HepG2 (cell line): ENCODE data around the gene SDR42E2. TPM values are rescaled to one million over a fixed set of nuclear protein-coding genes. Genes with fewer than 3 reads are reported as not detected.

ENCODE experiments used
- BATF2 ChIP-seq: sonication (generic); formaldehyde crosslinking; IDR thresholded peaks from 2 replicates; pipeline ENCODE4 v1.8.0; 2022; ENCODE audit warnings: mild to moderate bottlenecking, missing genetic modification reagents, moderate library complexity
- BCL6 ChIP-seq: IDR thresholded peaks from 2 replicates; pipeline ENCODE4 v1.6.1; 2016; ENCODE audit warnings: missing genetic modification reagents, missing compliant biosample characterization
- CENPBD1 ChIP-seq: sonication (generic); formaldehyde crosslinking; IDR thresholded peaks from 2 replicates; pipeline ENCODE4 v1.8.0; 2022; ENCODE audit warnings: missing genetic modification reagents, low read depth, mild to moderate bottlenecking, borderline replicate concordance
- FOXC1 ChIP-seq: sonication (generic); formaldehyde crosslinking; IDR thresholded peaks from 2 replicates; pipeline ENCODE4 v1.8.0; 2022; ENCODE audit warnings: mild to moderate bottlenecking, missing genetic modification reagents, borderline replicate concordance
- FOXO1 ChIP-seq: sonication (generic); formaldehyde crosslinking; IDR thresholded peaks from 2 replicates; pipeline ENCODE4 v1.4.0; 2020; ENCODE audit warnings: missing genetic modification reagents
- GTF2F1 ChIP-seq: fragments of 150-350 bp; IDR thresholded peaks from 2 replicates; pipeline ENCODE4 v1.6.1; 2014; ENCODE audit warnings: low read length
- KIAA2018 ChIP-seq: sonication (generic); formaldehyde crosslinking; IDR thresholded peaks from 2 replicates; pipeline ENCODE4 v1.5.0; 2020; ENCODE audit warnings: mild to moderate bottlenecking, missing genetic modification reagents, borderline replicate concordance
- KLF16 ChIP-seq, 2 experiments: sonication (generic) in 1 of 2; formaldehyde crosslinking in 1 of 2; IDR thresholded peaks; 2 replicates each; pipeline versions ENCODE4 v1.6.1 to v1.8.0; 2016 to 2023; ENCODE audit warnings: missing genetic modification reagents in 2 of 2, missing compliant biosample characterization in 1 of 2
- MLX ChIP-seq: IDR thresholded peaks from 2 replicates; pipeline ENCODE4 v1.6.1; 2016
- POLR2G ChIP-seq: fragments of 200-400 bp; formaldehyde crosslinking; IDR thresholded peaks from 2 replicates; pipeline ENCODE4 v1.6.1; 2018; ENCODE audit warnings: mild to moderate bottlenecking, low read depth, low read length, moderate library complexity
- SIX4 ChIP-seq: sonication (generic); formaldehyde crosslinking; IDR thresholded peaks from 2 replicates; pipeline ENCODE4 v1.4.0; 2020; ENCODE audit warnings: missing genetic modification reagents
- TEF ChIP-seq: sonication (generic); formaldehyde crosslinking; IDR thresholded peaks from 2 replicates; pipeline ENCODE4 v1.5.0; 2020; ENCODE audit warnings: missing genetic modification reagents
- ZFP36 ChIP-seq: fragments of 150-350 bp; IDR thresholded peaks from 2 replicates; pipeline ENCODE4 v1.6.1; 2018; ENCODE audit warnings: borderline replicate concordance, low read length, low read depth; ENCODE audit not compliant: partially characterized antibody
- ZFX ChIP-seq: sonication (generic); formaldehyde crosslinking; IDR thresholded peaks from 2 replicates; pipeline ENCODE4 v1.4.0; 2020; ENCODE audit warnings: mild to moderate bottlenecking, low read depth, missing genetic modification reagents, moderate library complexity
- ZNF101 ChIP-seq: sonication (generic); formaldehyde crosslinking; IDR thresholded peaks from 2 replicates; pipeline ENCODE4 v1.4.0; 2020; ENCODE audit warnings: mild to moderate bottlenecking, low read depth, missing genetic modification reagents, borderline replicate concordance
- ZNF264 ChIP-seq: sonication (generic); formaldehyde crosslinking; IDR thresholded peaks from 2 replicates; pipeline ENCODE4 v1.4.0; 2020; ENCODE audit warnings: missing genetic modification reagents
- ZNF550 ChIP-seq: sonication (generic); formaldehyde crosslinking; IDR thresholded peaks from 2 replicates; pipeline ENCODE4 v1.4.0; 2020; ENCODE audit warnings: mild to moderate bottlenecking, missing genetic modification reagents, borderline replicate concordance
- polyA plus RNA-seq, 8 experiments: library from polyadenylated mRNA; depleted of rRNA in 3 of 8; stranded (reverse) in 7 of 8; unstranded in 1 of 8; fragments of >200 nt; fragmentation: Illumina TruSeq in 4 of 8; extraction: Trizol in 4 of 8; gene quantifications; 2 replicates each; pipeline versions ENCODE4 v1.2.1 to v1.2.3, GENCODE V29; 2011 to 2016; ENCODE audit warnings: low read depth in 4 of 8, missing spikeins in 1 of 8, mixed read lengths in 1 of 8; ENCODE audit not compliant: insufficient read depth in 1 of 8
- total RNA-seq, 5 experiments: library from RNA; depleted of rRNA; stranded (reverse); fragments of >200 nt; fragmentation: Illumina TruSeq; extraction: Trizol; gene quantifications; 2 replicates each; pipeline ENCODE4 v1.2.3, GENCODE V29; 2016; ENCODE audit warnings: low read depth in 1 of 5

The SDR42E2 gene
- total and polyA plus RNA-seq, 2 of the 13 experiments (the other 11 are each of a cell fraction or from before 2014, with no cell fraction given), result 0.05 to 0.11 TPM

GRCh38 chr16:22206013-22206841 is 43.9 kb downstream of the SDR42E2 start, which contains the start of gene EEF2K (continued):
- TF ChIP-seq MLX (CRISPR knock-in tag) (peak; percentile 97), BATF2 (CRISPR knock-in tag) (peak; percentile 72; the same call in 1 of the 2 replicates), ZNF101 (peak; percentile 36; the same call in 1 of the 2 replicates), BCL6 (CRISPR knock-in tag) (peak; percentile 31), FOXO1 (CRISPR knock-in tag) (peak; percentile 88), KIAA2018 (CRISPR knock-in tag) (no peak), ZNF550 (CRISPR knock-in tag) (peak; percentile 74; the same call in 1 of the 2 replicates), CENPBD1 (CRISPR knock-in tag) (0 out of 2 replicates have a peak, but pooled peaks have one; percentile 85), TEF (CRISPR knock-in tag) (no peak; the same call in 1 of the 2 replicates), ZNF264 (CRISPR knock-in tag) (peak; percentile 85), KLF16 (CRISPR knock-in tag; IDR thresholded peaks at IDR 0.05) (peak in 1 of 2 experiments; percentile 99; a peak in 2 of 4 replicates), ZFP36 (peak; percentile 38), SIX4 (CRISPR knock-in tag) (peak; percentile 69), FOXC1 (CRISPR knock-in tag) (peak; percentile 99), GTF2F1 (no peak), POLR2G (peak; percentile 81), ZFX (peak; percentile 93)
